Left renal pelvis (tissue), 4 donors: Measurements from ENCODE around the gene TFAP2A. TPM values are rescaled to one million over a fixed set of nuclear protein-coding genes. Genes with fewer than 3 reads are reported as not detected.

ENCODE experiments used
- DNase-seq, 4 donors: peaks; one replicate each; pipeline ENCODE4 v3.0.0-alpha.2; 2013; ENCODE audit warnings: low read depth in 4 of 4, low spot score in 3 of 4
- polyA plus RNA-seq, 4 donors: library from polyadenylated mRNA; unstranded; fragments of 120-200 nt; gene quantifications; one replicate each; pipeline ENCODE4 v1.2.1, GENCODE V29; 2013; ENCODE audit not compliant: insufficient read length in 4 of 4

TFAP2A gene
- polyA plus RNA-seq, 4 donors = 0.85 to 42.6 (median 28.9) TPM

DNA sequence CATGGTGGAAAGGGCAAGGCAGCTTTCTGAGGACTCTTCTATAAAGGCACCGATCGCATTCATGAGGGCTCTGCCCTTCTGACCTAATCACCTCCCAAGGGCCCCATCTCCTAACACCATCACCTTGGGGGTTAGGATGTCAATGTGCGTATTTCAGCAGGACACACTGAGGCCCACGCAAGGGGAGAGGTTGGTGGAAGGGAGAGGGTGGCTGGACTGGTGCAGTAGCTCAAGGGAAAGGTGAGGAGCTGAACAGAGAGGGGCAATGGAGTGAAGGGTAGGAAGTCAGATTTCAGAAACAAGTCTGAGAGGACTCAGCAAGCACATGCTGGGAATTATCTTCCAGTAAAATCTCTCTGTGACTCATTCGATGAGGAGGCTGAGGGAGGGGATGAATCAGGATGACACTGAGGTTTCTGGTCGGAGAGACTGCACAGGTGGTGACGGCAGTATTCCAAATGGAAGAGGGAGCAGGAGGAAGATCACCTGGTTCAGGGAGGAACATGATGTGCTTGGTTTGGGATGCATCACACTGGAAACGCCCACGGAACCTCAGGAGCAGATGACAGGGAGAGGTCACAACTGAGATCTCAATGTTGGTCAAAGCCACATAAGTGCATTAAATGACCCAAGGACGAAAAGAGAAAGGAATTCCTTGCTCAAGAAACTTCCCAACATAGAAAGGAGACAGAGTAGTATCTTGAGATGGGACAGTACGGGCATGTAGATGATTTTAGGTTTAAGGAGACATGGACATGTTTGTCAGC, 67.1 kb downstream of the TFAP2A start:
- no peak for DNase-seq

Other genes with a start within 250 kb of the TFAP2A start
- 10 to 100 TPM in 3 of 4 donors, 1 to 10 TPM in 1; 5.7 to 18.8 (median 16.1) TPM for gene GCNT2, start 106.3 kb upstream of the TFAP2A start, polyA plus RNA-seq